Suprapubic skin (tissue), 4 donors: ENCODE measurements around the gene RHBDF1. TPM values are rescaled to one million over a fixed set of nuclear protein-coding genes. Genes with fewer than 3 reads are reported as not detected.
A peak's percentile ranks its signal among the peaks of the same experiment; 100 is the strongest.

Experiments
- DNase-seq, 2 donors: peaks; one replicate each; pipeline ENCODE4 v3.0.0-alpha.2; 2019; ENCODE audit warnings: low spot score in 2 of 2
- H3K27ac ChIP-seq: fragments of 200-600 bp; sonication (generic); one replicate; pipeline ENCODE4 v1.5.1; 2019
- H3K27me3 ChIP-seq: fragments of 200-600 bp; sonication (generic); one replicate; pipeline ENCODE4 v1.5.1; 2019
- H3K36me3 ChIP-seq: fragments of 200-600 bp; sonication (generic); one replicate; pipeline ENCODE4 v1.5.1; 2019
- H3K4me1 ChIP-seq: fragments of 200-600 bp; sonication (generic); one replicate; pipeline ENCODE4 v1.5.1; 2019
- H3K4me3 ChIP-seq: fragments of 200-600 bp; sonication (generic); one replicate; pipeline ENCODE4 v1.5.1; 2019; ENCODE audit warnings: mild to moderate bottlenecking
- H3K9me3 ChIP-seq: fragments of 200-600 bp; sonication (generic); one replicate; pipeline ENCODE4 v1.5.1; 2019
- CTCF ChIP-seq, 2 donors: fragments of 200-600 bp in 1 of 2; fragments of 450-650 bp in 1 of 2; sonication (generic) in 1 of 2; IDR thresholded peaks; one replicate each; pipeline ENCODE4 v1.5.1; 2016 to 2019; ENCODE audit warnings: antibody characterized with exemption in 2 of 2, mild to moderate bottlenecking in 1 of 2, moderate library complexity in 1 of 2
- EP300 ChIP-seq: sonication (generic); formaldehyde crosslinking; IDR thresholded peaks from one replicate; pipeline ENCODE4 v1.6.1; 2017; ENCODE audit warnings: antibody characterized with exemption
- POLR2A ChIP-seq, 2 donors: fragments of 450-650 bp; IDR thresholded peaks; one replicate each; pipeline ENCODE4 v1.6.1; 2017; ENCODE audit warnings: antibody characterized with exemption in 2 of 2, mild to moderate bottlenecking in 2 of 2, moderate library complexity in 2 of 2
- POLR2AphosphoS5 ChIP-seq, 3 donors: sonication (generic); formaldehyde crosslinking; IDR thresholded peaks; one replicate each; pipeline ENCODE4 v1.6.1; 2017; ENCODE audit warnings: antibody characterized with exemption in 3 of 3
- WGBS: methylation state at CpG from one replicate; pipeline ENCODE4 v1.1.5; 2018; 5-methylcytosine and 5-hydroxymethylcytosine counted together
- total RNA-seq, 4 donors: library from RNA; depleted of rRNA; stranded (reverse); fragments of >200 nt; gene quantifications; one replicate each; pipeline ENCODE4 v1.1.0, GENCODE V29; 2016

The RHBDF1 gene
- total RNA-seq, 4 donors from 2014 or later: 32.1 to 107 (median 41.2) TPM

GRCh38 chr16:86483-86952 lies 14.1 kb upstream of the RHBDF1 start:
- TF ChIP-seq POLR2AphosphoS5 (IDR thresholded peaks at IDR 0.05): no peak
- no peak for TF ChIP-seq POLR2A (IDR thresholded peaks at IDR 0.05)
- TF ChIP-seq EP300: no peak
- TF ChIP-seq CTCF (IDR thresholded peaks at IDR 0.05): no peak
- H3K9me3 ChIP-seq: no peaks in the 10 kb centered on the region
- no peak overlapping the region for H3K27ac ChIP-seq
- DNase-seq: no peak
- H3K27me3 ChIP-seq: no peaks in the 10 kb centered on the region
- WGBS: 95% methylated on average over 15 of the region's 23 CpGs
- H3K36me3 ChIP-seq: peaks cover 74% of the 10 kb centered on the region
- H3K4me1 ChIP-seq: peaks cover 28% of the 10 kb centered on the region
- H3K4me3 ChIP-seq: no peak overlapping the region

DNA sequence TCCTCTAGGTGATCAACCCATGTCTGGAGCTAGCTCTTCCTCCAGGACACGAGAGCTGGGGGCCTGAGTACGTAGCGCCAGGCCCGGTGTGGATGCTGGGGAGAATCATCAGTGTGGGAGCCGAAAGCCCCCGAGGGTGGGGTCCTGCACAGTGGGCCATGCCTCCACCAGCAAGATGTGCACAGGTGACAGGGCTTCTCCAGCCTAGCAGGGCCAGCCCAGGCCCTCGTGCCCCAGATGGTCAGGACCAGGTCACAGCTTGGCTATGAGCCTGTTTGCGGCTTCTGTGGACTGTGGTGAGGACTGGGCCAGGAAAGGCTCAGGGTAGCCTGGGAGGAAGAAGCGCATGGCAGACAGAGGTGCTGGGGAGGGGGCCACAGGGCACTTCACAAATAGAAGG lies 13.4 kb upstream of the RHBDF1 start:
- DNase-seq: no peak
- Histone ChIP-seq H3K9me3 (no peaks in the 10 kb centered on the region), H3K4me3 (no peak overlapping the region), H3K4me1 (peaks cover 25% of the 10 kb centered on the region), H3K27me3 (no peaks in the 10 kb centered on the region), H3K27ac (no peak overlapping the region), H3K36me3 (peaks cover 78% of the 10 kb centered on the region)
- WGBS: 82% methylated on average over 9 of the region's 9 CpGs
- no peak for TF ChIP-seq CTCF (IDR thresholded peaks at IDR 0.05)
- TF ChIP-seq POLR2AphosphoS5 (IDR thresholded peaks at IDR 0.05): no peak
- TF ChIP-seq POLR2A (IDR thresholded peaks at IDR 0.05): no peak
- no peak for TF ChIP-seq EP300

DNA sequence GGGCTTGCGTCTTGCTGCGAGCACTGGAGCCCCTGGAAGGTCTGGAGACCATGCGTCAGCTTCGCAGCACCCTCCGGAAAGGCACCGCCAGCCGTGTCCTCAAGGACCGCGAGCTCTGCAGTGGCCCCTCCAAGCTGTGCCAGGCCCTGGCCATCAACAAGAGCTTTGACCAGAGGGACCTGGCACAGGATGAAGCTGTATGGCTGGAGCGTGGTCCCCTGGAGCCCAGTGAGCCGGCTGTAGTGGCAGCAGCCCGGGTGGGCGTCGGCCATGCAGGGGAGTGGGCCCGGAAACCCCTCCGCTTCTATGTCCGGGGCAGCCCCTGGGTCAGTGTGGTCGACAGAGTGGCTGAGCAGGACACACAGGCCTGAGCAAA lies 13.0 kb upstream of the RHBDF1 start:
- TF ChIP-seq POLR2A (IDR thresholded peaks at IDR 0.05): no peak
- no peak for TF ChIP-seq POLR2AphosphoS5 (IDR thresholded peaks at IDR 0.05)
- TF ChIP-seq EP300: no peak
- TF ChIP-seq CTCF (IDR thresholded peaks at IDR 0.05): no peak
- H3K36me3 ChIP-seq: peaks cover 81% of the 10 kb centered on the region
- H3K4me1 ChIP-seq: peaks cover 25% of the 10 kb centered on the region
- no peak overlapping the region for H3K4me3 ChIP-seq
- no peaks in the 10 kb centered on the region for H3K9me3 ChIP-seq
- DNase-seq: no peak
- no peak overlapping the region for H3K27ac ChIP-seq
- WGBS: 71% methylated on average over 4 of the region's 18 CpGs
- no peaks in the 10 kb centered on the region for H3K27me3 ChIP-seq

- TF ChIP-seq POLR2AphosphoS5 (IDR thresholded peaks at IDR 0.05) (no peak), POLR2A (IDR thresholded peaks at IDR 0.05) (no peak), EP300 (no peak), CTCF (IDR thresholded peaks at IDR 0.05) (no peak)
- peak overlapping the region; percentile 54 for H3K27ac ChIP-seq
- no peak overlapping the region for H3K4me3 ChIP-seq
- WGBS: 31% methylated on average over 3 of the region's 7 CpGs
- H3K4me1 ChIP-seq: peaks cover 25% of the 10 kb centered on the region
- H3K36me3 ChIP-seq: peaks cover 78% of the 10 kb centered on the region
- DNase-seq: peak in 1 of 2 donors; percentile 85
- H3K9me3 ChIP-seq: no peaks in the 10 kb centered on the region
- no peaks in the 10 kb centered on the region for H3K27me3 ChIP-seq
Observed at GRCh38 chr16:84718-85406, 12.4 kb upstream of the RHBDF1 start.

DNA sequence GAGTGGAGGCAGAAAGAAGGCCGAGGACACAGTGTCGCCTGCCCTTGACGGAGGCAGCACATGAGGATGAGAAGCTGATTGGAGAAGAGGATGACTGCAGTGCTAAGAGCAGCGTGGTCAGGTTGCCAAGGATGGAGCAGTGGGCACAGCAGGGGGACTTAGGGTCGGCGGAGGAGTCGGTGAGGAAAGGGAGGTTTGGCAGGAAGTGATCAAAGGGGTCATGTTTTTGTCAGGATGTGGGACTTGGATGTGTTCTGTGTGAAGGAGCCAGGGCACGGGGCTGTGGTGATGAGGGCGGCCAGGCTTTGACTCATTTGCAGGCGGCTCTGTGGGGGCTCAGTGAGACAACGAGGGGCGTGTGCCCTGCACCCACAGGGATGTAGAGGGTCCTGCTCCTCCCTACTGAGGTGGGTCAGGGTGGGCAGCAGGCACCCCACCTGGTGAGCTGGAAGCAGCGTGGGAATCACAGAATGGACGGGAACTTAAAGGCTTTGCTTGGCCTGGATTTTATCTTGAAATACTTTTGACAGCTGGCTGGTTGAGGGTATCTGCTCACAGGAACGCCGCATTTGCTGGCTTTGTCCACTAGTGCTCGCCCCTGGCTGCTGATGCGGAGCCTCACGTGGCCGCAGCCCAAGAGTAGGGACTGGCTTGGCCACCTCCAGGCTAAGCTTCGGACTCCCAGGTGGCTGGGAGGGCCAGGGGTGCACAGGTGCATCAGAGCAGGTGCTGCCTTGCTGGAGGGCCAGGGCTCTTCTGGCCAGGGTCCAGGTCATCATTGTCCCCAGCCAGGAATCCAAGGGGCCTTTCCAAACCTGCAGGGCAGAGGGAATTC lies 11.6 kb upstream of the RHBDF1 start:
- Histone ChIP-seq H3K36me3 (peaks cover 74% of the 10 kb centered on the region), H3K27ac (peak overlapping the region; percentile 54), H3K4me3 (no peak overlapping the region), H3K4me1 (peaks cover 33% of the 10 kb centered on the region), H3K27me3 (no peaks in the 10 kb centered on the region), H3K9me3 (no peaks in the 10 kb centered on the region)
- DNase-seq: no peak
- 58% methylated on average over 19 of the region's 21 CpGs for WGBS
- TF ChIP-seq POLR2A (IDR thresholded peaks at IDR 0.05): no peak
- TF ChIP-seq CTCF (IDR thresholded peaks at IDR 0.05): no peak
- no peak for TF ChIP-seq POLR2AphosphoS5 (IDR thresholded peaks at IDR 0.05)
- no peak for TF ChIP-seq EP300
